HUES6 (cell line): ENCODE data around the gene PTPRR.
"Not testable (repeated sequence)": the region's sequence is repeated elsewhere in the genome, so short reads cannot be mapped to it uniquely, and the experiment has no call there.

Experiments
- H3K27ac ChIP-seq: 2 replicates; pipeline ENCODE4 v1.7.0; 2013; ENCODE audit warnings: low read depth, mild to moderate bottlenecking, low read length, inconsistent platforms
- H3K27me3 ChIP-seq: 2 replicates; pipeline ENCODE4 v1.6.1; 2013; ENCODE audit warnings: low read length; ENCODE audit not compliant: control insufficient read depth, insufficient read depth
- H3K36me3 ChIP-seq: 2 replicates; pipeline ENCODE4 v1.6.1; 2013; ENCODE audit warnings: low read length; ENCODE audit not compliant: control insufficient read depth, insufficient read depth
- H3K4me1 ChIP-seq: 2 replicates; pipeline ENCODE4 v1.6.1; 2013; ENCODE audit warnings: low read length; ENCODE audit not compliant: control insufficient read depth, insufficient read depth
- H3K4me3 ChIP-seq: 2 replicates; pipeline ENCODE4 v1.5.1; 2013; ENCODE audit warnings: low read depth, low read length
- H3K9ac ChIP-seq: one replicate; pipeline ENCODE4 v1.6.1; 2013; ENCODE audit warnings: mild to moderate bottlenecking, low read length
- H3K9me3 ChIP-seq: 2 replicates; pipeline ENCODE4 v1.6.1; 2013; ENCODE audit warnings: low read depth, low read length; ENCODE audit not compliant: control insufficient read depth, insufficient read depth

Gene PTPRR

GRCh38 chr12:70747445-70748260, 172.9 kb downstream of the PTPRR start:
- Histone ChIP-seq H3K4me1 (no peaks in the 10 kb centered on the region), H3K9ac (no peak overlapping the region), H3K4me3 (no peak overlapping the region), H3K27me3 (no peaks in the 10 kb centered on the region), H3K9me3 (no peaks in the 10 kb centered on the region), H3K36me3 (no peaks in the 10 kb centered on the region), H3K27ac (no peak overlapping the region)

GRCh38 chr12:70745048-70745447, 175.5 kb downstream of the PTPRR start:
- Histone ChIP-seq H3K9ac (no peak overlapping the region), H3K36me3 (no peaks in the 10 kb centered on the region), H3K27ac (no peak overlapping the region), H3K9me3 (no peaks in the 10 kb centered on the region), H3K4me1 (no peaks in the 10 kb centered on the region), H3K4me3 (no peak overlapping the region), H3K27me3 (no peaks in the 10 kb centered on the region)

- Histone ChIP-seq H3K4me3 (no peak overlapping the region), H3K27me3 (no peaks in the 10 kb centered on the region), H3K36me3 (no peaks in the 10 kb centered on the region), H3K9ac (no peak overlapping the region), H3K9me3 (no peaks in the 10 kb centered on the region), H3K4me1 (no peaks in the 10 kb centered on the region), H3K27ac (no peak overlapping the region)
These were observed 176.4 kb downstream of the PTPRR start for GRCh38 chr12:70744178-70744577.

GRCh38 chr12:70741256-70741655, 179.3 kb downstream of the PTPRR start:
- Histone ChIP-seq H3K9ac (no peak overlapping the region), H3K27ac (no peak overlapping the region), H3K9me3 (no peaks in the 10 kb centered on the region), H3K4me3 (no peak overlapping the region), H3K27me3 (no peaks in the 10 kb centered on the region), H3K4me1 (no peaks in the 10 kb centered on the region), H3K36me3 (no peaks in the 10 kb centered on the region)

- Histone ChIP-seq H3K4me1 (no peaks in the 10 kb centered on the region), H3K36me3 (no peaks in the 10 kb centered on the region), H3K27ac (no peak overlapping the region), H3K27me3 (no peaks in the 10 kb centered on the region), H3K9ac (no peak overlapping the region), H3K4me3 (no peak overlapping the region), H3K9me3 (peaks cover 4% of the 10 kb centered on the region; the same call in 1 of the 2 replicates)
These were observed 180.8 kb downstream of the PTPRR start for GRCh38 chr12:70739756-70740155.

GRCh38 chr12:70736351-70737133, 184.0 kb downstream of the PTPRR start:
- H3K4me3 ChIP-seq = no peak overlapping the region
- H3K9ac ChIP-seq = no peak overlapping the region
- no peaks in the 10 kb centered on the region for H3K27me3 ChIP-seq
- H3K36me3 ChIP-seq = no peaks in the 10 kb centered on the region
- no peak overlapping the region for H3K27ac ChIP-seq
- H3K4me1 ChIP-seq = no peaks in the 10 kb centered on the region
- H3K9me3 ChIP-seq = peaks cover 4% of the 10 kb centered on the region; the same call in 1 of the 2 replicates

- not testable (repeated sequence) for H3K36me3 ChIP-seq, H3K4me1 ChIP-seq, H3K9ac ChIP-seq, H3K27me3 ChIP-seq, H3K4me3 ChIP-seq, H3K27ac ChIP-seq, H3K9me3 ChIP-seq
These were observed 185.3 kb downstream of the PTPRR start for GRCh38 chr12:70735197-70735596.

GRCh38 chr12:70733385-70733784, 187.2 kb downstream of the PTPRR start:
- Histone ChIP-seq H3K27me3 (no peaks in the 10 kb centered on the region), H3K9ac (no peak overlapping the region), H3K36me3 (no peaks in the 10 kb centered on the region), H3K9me3 (peaks cover 4% of the 10 kb centered on the region; the same call in 1 of the 2 replicates), H3K27ac (no peak overlapping the region), H3K4me3 (no peak overlapping the region), H3K4me1 (no peaks in the 10 kb centered on the region)

- H3K4me3 ChIP-seq = no peak overlapping the region
- no peaks in the 10 kb centered on the region for H3K4me1 ChIP-seq
- H3K27me3 ChIP-seq = no peaks in the 10 kb centered on the region
- H3K27ac ChIP-seq = no peak overlapping the region
- H3K36me3 ChIP-seq = no peaks in the 10 kb centered on the region
- peaks cover 4% of the 10 kb centered on the region; the same call in 1 of the 2 replicates for H3K9me3 ChIP-seq
- H3K9ac ChIP-seq = no peak overlapping the region
These were observed 188.3 kb downstream of the PTPRR start for GRCh38 chr12:70732287-70732686.

- H3K4me1 ChIP-seq = no peaks in the 10 kb centered on the region
- H3K4me3 ChIP-seq = no peak overlapping the region
- no peak overlapping the region for H3K27ac ChIP-seq
- H3K27me3 ChIP-seq = no peaks in the 10 kb centered on the region
- no peaks in the 10 kb centered on the region for H3K36me3 ChIP-seq
- no peak overlapping the region for H3K9ac ChIP-seq
- H3K9me3 ChIP-seq = peaks cover 2% of the 10 kb centered on the region; the same call in 1 of the 2 replicates
These were observed 189.8 kb downstream of the PTPRR start for GRCh38 chr12:70730675-70731180.

GRCh38 chr12:70724444-70724843, 196.1 kb downstream of the PTPRR start:
- no peak overlapping the region for H3K27ac ChIP-seq
- H3K4me3 ChIP-seq = no peak overlapping the region
- H3K4me1 ChIP-seq = peaks cover 19% of the 10 kb centered on the region
- no peaks in the 10 kb centered on the region for H3K27me3 ChIP-seq
- H3K36me3 ChIP-seq = no peaks in the 10 kb centered on the region
- no peaks in the 10 kb centered on the region for H3K9me3 ChIP-seq
- no peak overlapping the region for H3K9ac ChIP-seq
